ENCODE measurements around the gene ACTL6B. TPM values are rescaled to one million over a fixed set of nuclear protein-coding genes. Genes with fewer than 3 reads are reported as not detected.

The ACTL6B gene
- polyA plus RNA-seq, 1 donor from 2014 or later: 339 TPM

- no peak overlapping the region for H3K9ac ChIP-seq (ENCODE audit: low read length)
- TF ChIP-seq EZH2 (IDR thresholded peaks at IDR 0.05; ENCODE audit: borderline replicate concordance, insufficient read depth, low read length, poor library complexity, severe bottlenecking) (no peak), EP300 (conservative IDR thresholded peaks at IDR 0.05; ENCODE audit: poor library complexity, severe bottlenecking) (no peak), SMC3 (conservative IDR thresholded peaks at IDR 0.05; ENCODE audit: poor library complexity) (no peak), CTCF (IDR thresholded peaks at IDR 0.05; ENCODE audit: poor library complexity, severe bottlenecking) (no peak), RAD21 (conservative IDR thresholded peaks at IDR 0.05) (no peak), TAF1 (IDR thresholded peaks at IDR 0.05; ENCODE audit: low read depth) (no peak), POLR2AphosphoS5 (IDR thresholded peaks at IDR 0.05) (no peak), MXI1 (conservative IDR thresholded peaks at IDR 0.05; ENCODE audit: poor library complexity, severe bottlenecking) (no peak), REST (IDR thresholded peaks at IDR 0.05; ENCODE audit: borderline replicate concordance) (no peak)
These were observed 46.3 kb downstream of the ACTL6B start for GRCh38 chr7:100609958-100610357.

GRCh38 chr7:100607111-100607510 is 49.1 kb downstream of the ACTL6B start:
- H3K27me3 ChIP-seq (ENCODE audit: insufficient read depth, low read depth, low read length): peaks cover 34% of the 10 kb centered on the region
- TF ChIP-seq REST (IDR thresholded peaks at IDR 0.05; ENCODE audit: borderline replicate concordance): no peak
- TF ChIP-seq EP300 (conservative IDR thresholded peaks at IDR 0.05; ENCODE audit: poor library complexity, severe bottlenecking): no peak
- TF ChIP-seq RAD21 (conservative IDR thresholded peaks at IDR 0.05): no peak
- no peak for TF ChIP-seq MXI1 (conservative IDR thresholded peaks at IDR 0.05; ENCODE audit: poor library complexity, severe bottlenecking)
- H3K4me3 ChIP-seq (ENCODE audit: low read length): no peak overlapping the region
- no peaks in the 10 kb centered on the region for H3K36me3 ChIP-seq (ENCODE audit: insufficient read depth, low read length)
- no peaks in the 10 kb centered on the region for H3F3A ChIP-seq (ENCODE audit: insufficient read depth, low read length, poor library complexity, severe bottlenecking)
- H3K9me2 ChIP-seq (ENCODE audit: insufficient read depth, low read length): no peaks in the 10 kb centered on the region
- H3K27ac ChIP-seq (ENCODE audit: low read length): no peak overlapping the region
- H4K20me1 ChIP-seq (ENCODE audit: insufficient read depth): no peaks in the 10 kb centered on the region
- no peak overlapping the region for H3K4me2 ChIP-seq (ENCODE audit: low read length)
- no peak overlapping the region for H3K9ac ChIP-seq (ENCODE audit: low read length)
- H2AFZ ChIP-seq (ENCODE audit: low read depth, low read length): no peak overlapping the region
- H3K9me3 ChIP-seq (ENCODE audit: low read length): no peaks in the 10 kb centered on the region
- no peaks in the 10 kb centered on the region for H3K79me2 ChIP-seq (replicated peaks; ENCODE audit: insufficient read depth, low read length)

More at GRCh38 chr7:100609958-100610357, 46.3 kb downstream of the ACTL6B start:
- Histone ChIP-seq H4K20me1 (ENCODE audit: insufficient read depth) (no peaks in the 10 kb centered on the region), H3K27me3 (ENCODE audit: insufficient read depth, low read depth, low read length) (peaks cover 16% of the 10 kb centered on the region), H3K36me3 (ENCODE audit: insufficient read depth, low read length) (no peaks in the 10 kb centered on the region), H3K79me2 (replicated peaks; ENCODE audit: insufficient read depth, low read length) (peaks cover 4% of the 10 kb centered on the region), H2AFZ (ENCODE audit: low read depth, low read length) (no peak overlapping the region), H3K4me3 (ENCODE audit: low read length) (no peak overlapping the region), H3F3A (ENCODE audit: insufficient read depth, low read length, poor library complexity, severe bottlenecking) (no peaks in the 10 kb centered on the region), H3K4me2 (ENCODE audit: low read length) (no peak overlapping the region), H3K9me2 (ENCODE audit: insufficient read depth, low read length) (no peaks in the 10 kb centered on the region), H3K9me3 (ENCODE audit: low read length) (no peaks in the 10 kb centered on the region), H3K27ac (ENCODE audit: low read length) (no peak overlapping the region)

Data from neural cell (in vitro differentiated cells).